HG03354 (cell line): ENCODE results near the gene NDUFA12.
A peak's percentile ranks its signal among the peaks of the same experiment; 100 is the strongest.
"Not testable (repeated sequence)": the region's sequence is repeated elsewhere in the genome, so short reads cannot be mapped to it uniquely, and the experiment has no call there.

ENCODE experiments used
- ATAC-seq: cut with Tn5 transposase; IDR thresholded peaks from one replicate; pipeline ENCODE4 v1.9.1; 2021; ENCODE audit warnings: mild to moderate bottlenecking; ENCODE audit not compliant: unreplicated experiment, poor library complexity, severe bottlenecking

NDUFA12 gene

DNA sequence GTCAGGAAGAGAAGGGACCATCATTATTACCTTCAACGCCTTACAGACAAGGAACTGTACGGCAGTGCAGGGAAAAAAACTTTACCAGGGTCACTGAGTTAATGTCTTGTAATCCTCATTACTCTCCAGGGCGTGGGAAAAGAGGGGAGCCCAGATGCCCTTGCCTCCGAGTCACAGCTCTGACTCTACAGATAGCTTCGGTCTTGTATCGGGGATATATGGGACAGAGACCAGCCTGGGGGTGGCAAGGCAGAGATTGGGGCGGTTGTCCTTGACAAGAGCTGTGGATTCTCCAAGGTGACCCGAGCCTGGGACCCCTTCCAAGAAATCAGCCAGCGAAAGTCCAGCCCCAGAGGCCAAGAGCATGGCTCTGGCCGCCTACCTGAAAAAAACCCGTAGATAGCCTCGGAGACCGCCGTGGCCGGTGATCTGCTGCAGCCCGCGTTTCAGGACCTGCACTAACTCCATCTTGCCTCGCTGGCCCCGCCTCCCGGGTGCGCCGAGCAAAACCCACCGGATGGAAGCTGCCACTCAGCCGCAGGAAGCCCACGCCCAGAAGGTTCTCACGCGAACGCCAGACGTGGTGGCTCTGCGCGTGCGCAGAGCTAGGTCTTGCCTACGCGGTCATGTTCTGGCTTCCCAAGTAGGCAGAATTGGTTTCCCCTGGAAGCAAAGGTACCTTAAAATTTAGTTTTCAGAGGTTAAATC, at the start of gene NDUFA12:
Gene NDUFA12 (minus strand): TSS at position 485 of the 708 bp plus-strand sequence. CDS start 17 bp downstream, at position 468.
- ATAC-seq = peak; percentile 99

GRCh38 chr12:95051241-95051640, 47.7 kb upstream of the NDUFA12 start:
- ATAC-seq = no peak

DNA sequence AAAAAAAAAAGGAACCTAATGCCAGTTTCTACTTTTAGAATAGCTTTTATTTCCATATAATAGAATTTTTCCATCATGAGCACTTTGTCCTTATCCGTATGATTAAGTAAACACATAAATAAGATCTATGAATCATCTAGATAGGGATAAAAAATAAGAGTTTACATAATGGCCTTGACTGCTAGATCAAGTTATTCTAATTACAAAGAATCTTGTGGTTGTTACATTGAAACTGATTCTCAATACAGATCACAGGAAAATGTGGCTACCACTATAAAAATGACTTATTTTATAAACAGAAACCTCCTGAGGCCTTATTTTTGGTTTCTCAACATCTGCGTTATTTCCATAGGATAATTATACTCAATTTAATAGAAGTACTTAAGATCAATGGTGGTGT, 34.4 kb upstream of the NDUFA12 start:
- no peak for ATAC-seq

GRCh38 chr12:95034750-95035149, 31.3 kb upstream of the NDUFA12 start:
- no peak for ATAC-seq

- ATAC-seq = no peak
These were observed 19.0 kb upstream of the NDUFA12 start for GRCh38 chr12:95022477-95022876.

DNA sequence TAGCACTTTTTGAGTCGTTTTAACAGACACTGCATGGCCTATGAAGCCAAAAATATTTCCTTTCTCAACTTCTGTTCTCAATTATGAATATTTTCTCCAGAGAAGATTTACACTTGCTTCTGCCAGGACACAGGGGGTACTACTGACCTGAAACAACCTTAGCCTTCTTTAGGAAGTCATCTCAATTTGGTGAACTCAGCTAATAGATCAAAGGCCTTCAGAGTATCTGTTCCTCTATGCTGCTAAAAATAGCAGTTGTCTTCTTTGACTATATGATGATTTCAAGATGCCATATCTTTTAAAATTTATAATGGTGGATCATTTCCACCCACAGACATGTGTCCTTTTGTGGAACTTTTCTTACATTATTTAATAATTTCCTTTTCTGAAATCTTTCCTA, 14.0 kb upstream of the NDUFA12 start:
- no peak for ATAC-seq

DNA sequence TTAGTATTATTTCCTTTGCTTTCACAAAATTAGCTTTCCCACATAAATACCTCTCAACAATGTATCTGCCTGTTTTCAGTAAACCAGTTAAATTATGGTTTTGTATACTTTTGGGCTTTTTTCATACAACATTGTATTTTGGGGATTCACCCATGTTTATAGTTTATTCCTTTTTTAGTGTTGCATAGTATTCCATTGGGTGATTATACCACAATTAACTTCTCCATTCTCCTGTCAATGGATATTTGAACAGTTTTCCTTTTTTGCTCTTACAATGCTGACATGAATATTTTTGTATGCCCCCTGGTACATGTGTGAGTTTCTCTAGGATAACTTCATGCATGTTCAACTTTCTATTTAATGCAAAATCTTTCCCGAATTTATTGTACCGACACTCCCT, 12.6 kb upstream of the NDUFA12 start:
- ATAC-seq = no peak

GRCh38 chr12:95014554-95014953, 11.1 kb upstream of the NDUFA12 start:
- no peak for ATAC-seq

DNA sequence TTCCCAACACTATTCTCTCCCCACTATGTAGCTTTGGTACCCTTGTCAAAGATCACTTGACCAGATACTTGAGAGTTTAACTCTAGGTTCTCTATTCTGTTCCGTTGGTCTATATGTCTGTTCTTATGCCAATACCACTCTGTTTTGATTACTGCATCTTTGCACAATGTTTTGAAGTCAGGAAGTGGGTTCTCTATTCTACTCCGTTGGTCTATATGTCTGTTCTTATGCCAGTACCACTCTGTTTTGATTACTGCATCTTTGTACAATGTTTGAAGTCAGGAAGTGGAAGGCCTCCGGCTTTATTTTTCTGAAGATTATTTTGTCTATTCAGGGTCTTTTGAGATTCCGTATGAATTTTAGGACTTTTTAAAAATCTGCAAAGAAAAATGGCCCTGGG, 2.7 kb upstream of the NDUFA12 start:
- ATAC-seq = no peak

- no peak for ATAC-seq
These were observed 1.1 kb upstream of the NDUFA12 start for GRCh38 chr12:95004610-95005009.

- peak; percentile 2 for ATAC-seq
These were observed 400 bp upstream of the NDUFA12 start for GRCh38 chr12:95003921-95004272.

GRCh38 chr12:95002754-95003153, 743 bp downstream of the NDUFA12 start:
- no peak for ATAC-seq

GRCh38 chr12:94998326-94998725, 5.2 kb downstream of the NDUFA12 start:
- ATAC-seq = no peak

GRCh38 chr12:94997726-94998125, 5.8 kb downstream of the NDUFA12 start:
- no peak for ATAC-seq

DNA sequence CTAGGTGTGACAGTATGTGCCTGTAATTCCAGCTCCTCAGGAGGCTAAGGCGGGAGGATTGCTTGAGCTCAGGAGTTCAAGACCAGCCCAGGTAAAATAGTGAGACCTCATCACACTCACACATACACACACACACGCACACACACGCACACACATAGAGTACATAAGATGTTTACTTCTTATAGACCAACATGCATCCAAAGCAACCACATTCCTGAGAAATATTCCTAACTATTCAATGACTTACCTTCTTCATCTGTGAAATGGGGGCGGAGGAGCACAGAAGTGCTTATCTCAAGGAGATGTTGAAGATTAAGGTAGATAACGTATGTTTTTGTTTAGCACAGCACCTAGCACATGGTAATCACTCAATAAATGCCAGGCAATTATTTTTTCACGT, 6.4 kb downstream of the NDUFA12 start:
- no peak for ATAC-seq

- no peak for ATAC-seq
These were observed 9.2 kb downstream of the NDUFA12 start for GRCh38 chr12:94994312-94994711.

DNA sequence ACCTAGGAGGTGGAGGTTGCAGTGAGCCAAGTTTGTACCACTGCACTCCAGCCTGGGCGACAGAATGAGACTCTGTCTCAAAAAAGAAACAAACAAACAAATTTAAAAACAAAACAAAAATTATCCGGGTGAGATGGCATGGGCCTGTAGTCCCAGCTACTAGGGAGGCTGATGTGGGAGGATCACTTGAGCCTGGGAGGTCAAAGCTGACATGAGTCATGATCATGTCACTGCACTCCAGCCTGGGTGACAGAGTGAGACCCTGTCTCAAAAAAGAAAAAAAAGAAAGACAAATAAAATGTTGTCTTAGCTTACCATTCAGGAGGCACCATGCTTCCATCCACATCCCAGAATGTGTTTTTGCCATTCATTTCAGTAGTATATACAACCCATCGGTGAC, 9.6 kb downstream of the NDUFA12 start:
- ATAC-seq = not testable (repeated sequence)

DNA sequence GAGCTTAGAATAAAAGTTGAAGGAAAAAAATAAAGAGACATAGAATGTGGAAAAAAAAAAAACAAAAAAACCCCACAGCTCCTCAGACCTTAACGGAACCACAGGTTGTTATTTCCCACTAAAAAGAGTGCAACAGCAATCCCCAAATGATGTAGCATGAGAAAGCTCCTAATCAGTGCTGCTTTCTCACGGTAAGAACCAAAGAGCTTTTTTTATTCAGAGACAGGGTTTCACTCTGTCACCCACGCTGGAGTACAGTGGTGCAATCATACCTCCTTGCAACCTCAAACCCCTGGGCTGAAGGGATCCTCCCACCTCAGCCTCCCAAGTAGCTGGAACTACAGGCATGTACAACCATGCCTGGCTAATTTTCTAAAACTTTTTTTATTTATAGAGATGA, 13.3 kb downstream of the NDUFA12 start:
- ATAC-seq = no peak

GRCh38 chr12:94988471-94988870, 15.0 kb downstream of the NDUFA12 start:
- no peak for ATAC-seq

- no peak for ATAC-seq
These were observed 15.7 kb downstream of the NDUFA12 start for GRCh38 chr12:94987801-94988200.

DNA sequence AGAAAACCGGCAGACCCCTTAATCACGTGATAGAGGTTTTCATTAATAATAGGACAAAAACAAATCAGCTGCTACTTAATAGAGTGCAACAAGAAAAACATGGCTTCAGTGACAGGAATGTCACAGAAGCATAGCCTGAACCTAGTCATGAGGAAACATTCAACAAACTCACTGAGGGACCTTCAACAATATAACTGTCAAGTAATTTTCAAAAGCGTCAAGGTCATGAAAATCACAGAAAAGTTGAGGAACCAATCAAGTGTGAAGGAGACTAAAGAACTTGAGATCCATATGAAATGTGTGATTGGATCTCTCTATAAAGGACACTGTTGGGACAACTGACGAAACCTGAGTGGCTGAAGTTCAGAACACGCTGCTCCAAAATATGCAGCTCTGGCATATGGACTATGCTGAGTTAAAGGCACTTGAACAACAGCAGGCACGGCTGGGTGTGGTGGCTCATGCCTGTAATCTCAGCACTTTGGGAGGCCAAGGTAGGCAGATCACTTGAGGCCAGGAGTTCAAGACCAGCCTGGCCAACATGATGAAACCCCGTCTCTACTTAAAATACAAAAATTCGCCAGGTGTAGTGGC, 16.3 kb downstream of the NDUFA12 start:
- no peak for ATAC-seq

GRCh38 chr12:94985099-94985498, 18.4 kb downstream of the NDUFA12 start:
- ATAC-seq = not testable (repeated sequence)
